Endothelial cell of umbilical vein (primary cell): Measurements from ENCODE around the gene PHF12. TPM values are rescaled to one million over a fixed set of nuclear protein-coding genes. Genes with fewer than 3 reads are reported as not detected.

Experiments
- BruUV-seq: library from RNA; stranded (reverse); fragments of 400-500 nt; replicated peaks from 2 replicates; lab custom pipeline; 2021; lab: Mats Ljungman, UMichigan
- CTCF ChIA-PET: fragments of 300-600, 350-600 bp; sonication (Branson Sonifier 250); formaldehyde crosslinking; loops from one replicate; lab custom pipeline; 2021; ENCODE audit warnings: antibody characterized with exemption, inconsistent platforms; lab: Charles Lee
- POLR2A ChIA-PET: fragments of 300-600, 350-600 bp; sonication (Branson Sonifier 250); formaldehyde crosslinking; loops from one replicate; lab custom pipeline; 2021; ENCODE audit warnings: antibody characterized with exemption, inconsistent platforms; lab: Charles Lee
- DNase-seq: peaks from one replicate; pipeline ENCODE4 v3.0.0-alpha.2; 2011; ENCODE audit warnings: low read depth, low spot score
- FAIRE-seq: peaks from 2 replicates; lab custom pipeline; 2011; peaks lifted over from hg19 to GRCh38; lab: Jason Lieb, UNC
- H2AFZ ChIP-seq: 2 replicates; pipeline ENCODE4 v1.6.0; 2012; ENCODE audit warnings: low read depth, low read length, control low read depth, inconsistent platforms
- H3K27ac ChIP-seq: 2 replicates; pipeline ENCODE4 v1.5.1; 2011; ENCODE audit warnings: low read depth, mild to moderate bottlenecking, control low read depth, low read length, moderate library complexity; ENCODE audit not compliant: insufficient read depth
- H3K27me3 ChIP-seq, 2 experiments: 2 replicates each; pipeline versions ENCODE4 v1.6.0 to v1.6.1; 2011; ENCODE audit warnings: low read length in 2 of 2, mixed read lengths in 1 of 2; ENCODE audit not compliant: control insufficient read depth in 2 of 2, insufficient read depth in 2 of 2
- H3K36me3 ChIP-seq, 2 experiments: 2 replicates in 1 of 2; 3 replicates in 1 of 2; pipeline ENCODE4 v1.5.1; 2011; ENCODE audit warnings: low read length in 2 of 2, mild to moderate bottlenecking in 1 of 2, moderate library complexity in 1 of 2; ENCODE audit not compliant: control insufficient read depth in 2 of 2, insufficient read depth in 2 of 2; ENCODE audit errors: extremely low read depth in 1 of 2
- H3K4me1 ChIP-seq: 3 replicates; pipeline ENCODE4 v1.5.1; 2011; ENCODE audit warnings: mild to moderate bottlenecking, low read length; ENCODE audit not compliant: control insufficient read depth, insufficient read depth; ENCODE audit errors: extremely low read depth
- H3K4me2 ChIP-seq: 2 replicates; pipeline ENCODE4 v1.6.1; 2011; ENCODE audit warnings: low read length, control low read depth, mixed read lengths; ENCODE audit not compliant: insufficient read depth
- H3K4me3 ChIP-seq, 3 experiments: fragments of 200-600 bp in 1 of 3; sonication (generic), shearing (Covaris generic) in 1 of 3; replicated peaks in 1 of 3; 2 replicates each; pipeline ENCODE4 v1.5.1; 2011 to 2016; ENCODE audit warnings: control low read depth in 3 of 3, low read length in 3 of 3, mild to moderate bottlenecking in 2 of 3, inconsistent platforms in 1 of 3, low read depth in 1 of 3, moderate library complexity in 1 of 3; ENCODE audit not compliant: insufficient read depth in 1 of 3
- H3K79me2 ChIP-seq: 2 replicates; pipeline ENCODE4 v1.6.0; 2012; ENCODE audit warnings: low read length, inconsistent platforms; ENCODE audit not compliant: control insufficient read depth, insufficient read depth
- H3K9ac ChIP-seq: replicated peaks from 2 replicates; pipeline ENCODE3; 2011; ENCODE audit warnings: low read length, control low read depth; ENCODE audit not compliant: insufficient read depth; ENCODE audit errors: extremely low read depth
- H3K9me1 ChIP-seq: replicated peaks from 3 replicates; pipeline ENCODE4 v1.6.0; 2011; ENCODE audit warnings: mild to moderate bottlenecking, low read length; ENCODE audit not compliant: control insufficient read depth, insufficient read depth; ENCODE audit errors: extremely low read depth
- H3K9me3 ChIP-seq: replicated peaks from 2 replicates; pipeline ENCODE4 v1.5.1; 2012; ENCODE audit warnings: low read length, inconsistent platforms; ENCODE audit not compliant: control insufficient read depth, insufficient read depth
- H4K20me1 ChIP-seq: replicated peaks from 2 replicates; pipeline ENCODE3; 2011; ENCODE audit warnings: mild to moderate bottlenecking, low read length; ENCODE audit not compliant: control insufficient read depth, insufficient read depth; ENCODE audit errors: extremely low read depth
- EZH2 ChIP-seq: IDR thresholded peaks from 2 replicates; pipeline ENCODE4 v1.6.1; 2012; ENCODE audit warnings: borderline replicate concordance, low read depth, mild to moderate bottlenecking, moderate library complexity, low read length, inconsistent platforms; ENCODE audit not compliant: severe bottlenecking
- FOS ChIP-seq: IDR thresholded peaks from 2 replicates; pipeline ENCODE4 v1.6.1; 2011; ENCODE audit warnings: mild to moderate bottlenecking, low read length, moderate library complexity, borderline replicate concordance; ENCODE audit not compliant: insufficient read depth
- GATA2 ChIP-seq: IDR thresholded peaks from 2 replicates; pipeline ENCODE4 v1.7.0; 2011; ENCODE audit warnings: low read depth, mild to moderate bottlenecking, moderate library complexity, mixed read lengths, low read length; ENCODE audit not compliant: insufficient read length, insufficient read depth
- JUN ChIP-seq: IDR thresholded peaks from 2 replicates; pipeline ENCODE4 v1.6.1; 2011; ENCODE audit warnings: borderline replicate concordance, low read depth; ENCODE audit not compliant: insufficient read length, insufficient read depth
- MYC ChIP-seq: IDR thresholded peaks from one replicate; pipeline ENCODE4 v1.6.1; 2011; ENCODE audit warnings: mild to moderate bottlenecking, low read depth, low read length
- POLR2A ChIP-seq: IDR thresholded peaks from 2 replicates; pipeline ENCODE4 v1.6.1; 2012; ENCODE audit warnings: low read depth, mild to moderate bottlenecking, control low read depth, low read length
- POLR2AphosphoS5 ChIP-seq: IDR thresholded peaks from 2 replicates; pipeline ENCODE4 v1.6.1; 2012; ENCODE audit warnings: low read depth, mild to moderate bottlenecking, control low read depth, low read length, moderate library complexity; ENCODE audit not compliant: insufficient read depth
- dilution Hi-C: fragments of 300-500 bp; cut with MboI; formaldehyde crosslinking; loops from one replicate; pipeline ENCODE4 v1.15.0; 2019; ENCODE audit warnings: low sequenced_read_pairs; ENCODE audit not compliant: extremely low pct_ligation_motif_present
- intact Hi-C: fragments of 100-400 bp; cut with micrococcal nuclease; formaldehyde crosslinking; loops from one replicate; pipeline ENCODE4 v1.10.0; 2022
- polyA plus RNA-seq, 4 experiments: library from polyadenylated mRNA; depleted of rRNA in 3 of 4; stranded (reverse) in 3 of 4; unstranded in 1 of 4; fragments of >200 nt; gene quantifications; 2 replicates each; pipeline versions ENCODE4 v1.2.1 to v1.2.3, GENCODE V29; 2011 to 2012; ENCODE audit warnings: missing spikeins in 1 of 4
- total RNA-seq: library from RNA; stranded (reverse); gene quantifications from 2 replicates; pipeline ENCODE4 v1.2.3, GENCODE V29; 2021
- TF ChIP-seq, protein P1 (sequence below): IDR thresholded peaks from 2 replicates; pipeline ENCODE4 v1.6.1; 2011; ENCODE audit not compliant: insufficient read depth, insufficient read length
- TF ChIP-seq, protein P2 (sequence below), 2 donors: IDR thresholded peaks; 1 replicate in 1 of 2; 2 replicates in 1 of 2; pipeline ENCODE4 v1.5.1; 2011; ENCODE audit warnings: low read length in 2 of 2, mild to moderate bottlenecking in 2 of 2, moderate library complexity in 2 of 2, control low read depth in 1 of 2, inconsistent platforms in 1 of 2, low read depth in 1 of 2; ENCODE audit not compliant: insufficient read depth in 1 of 2; ENCODE audit errors: extremely low read depth in 1 of 2

PHF12 gene
- total and polyA plus RNA-seq, 2 donors (not counting 3 experiments of a cell fraction or from before 2014, with no cell fraction given), result 26.6 to 44.2 TPM

DNA sequence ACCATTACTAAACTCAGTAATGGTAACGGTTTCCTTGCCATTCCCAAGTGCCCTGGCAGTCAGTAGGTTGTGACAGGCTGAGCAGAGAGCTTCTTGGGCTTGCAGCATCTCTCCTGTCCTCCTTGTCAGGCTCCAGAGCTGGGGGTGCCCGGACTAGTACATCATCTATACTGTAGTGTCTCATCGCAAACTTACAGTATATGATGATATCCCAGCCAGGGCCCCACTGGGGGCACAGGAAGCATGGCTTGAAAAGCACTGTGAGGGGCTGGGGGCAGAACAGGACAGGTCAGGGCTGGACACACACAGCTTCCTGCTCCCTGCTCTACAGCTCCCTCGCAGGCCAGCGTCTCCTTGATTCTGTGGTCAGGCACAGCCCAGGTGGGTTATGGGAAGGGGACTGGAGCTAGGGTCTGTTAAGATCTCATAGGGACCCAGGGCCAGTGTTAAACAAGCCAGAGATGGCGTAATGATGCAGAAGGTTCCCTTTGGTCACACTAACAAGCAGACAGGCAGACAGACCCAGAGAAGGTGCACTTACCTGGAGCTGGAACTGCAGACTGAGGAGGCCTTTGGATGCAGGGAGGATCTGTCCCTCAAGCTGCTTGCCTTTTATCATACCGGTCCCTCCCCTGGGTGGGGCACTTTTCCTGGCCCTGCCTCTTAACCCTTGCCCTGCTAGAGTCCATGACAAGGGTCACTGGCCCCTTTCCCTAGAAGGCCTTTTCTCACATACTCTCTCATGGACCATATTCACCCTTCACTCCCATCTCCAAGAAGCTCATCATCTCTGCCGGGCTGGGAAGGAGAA, 89.7 kb downstream of the PHF12 start:
- H3K9me1 ChIP-seq, result no peaks in the 10 kb centered on the region
- no peaks in the 10 kb centered on the region for H4K20me1 ChIP-seq
- H3K4me3 ChIP-seq, result no peak overlapping the region
- no peaks in the 10 kb centered on the region for H3K79me2 ChIP-seq
- no peak for TF ChIP-seq MYC
- TF ChIP-seq, protein P1, sequence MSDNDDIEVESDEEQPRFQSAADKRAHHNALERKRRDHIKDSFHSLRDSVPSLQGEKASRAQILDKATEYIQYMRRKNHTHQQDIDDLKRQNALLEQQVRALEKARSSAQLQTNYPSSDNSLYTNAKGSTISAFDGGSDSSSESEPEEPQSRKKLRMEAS, result no peak
- TF ChIP-seq GATA2, result no peak
- TF ChIP-seq, protein P2, sequence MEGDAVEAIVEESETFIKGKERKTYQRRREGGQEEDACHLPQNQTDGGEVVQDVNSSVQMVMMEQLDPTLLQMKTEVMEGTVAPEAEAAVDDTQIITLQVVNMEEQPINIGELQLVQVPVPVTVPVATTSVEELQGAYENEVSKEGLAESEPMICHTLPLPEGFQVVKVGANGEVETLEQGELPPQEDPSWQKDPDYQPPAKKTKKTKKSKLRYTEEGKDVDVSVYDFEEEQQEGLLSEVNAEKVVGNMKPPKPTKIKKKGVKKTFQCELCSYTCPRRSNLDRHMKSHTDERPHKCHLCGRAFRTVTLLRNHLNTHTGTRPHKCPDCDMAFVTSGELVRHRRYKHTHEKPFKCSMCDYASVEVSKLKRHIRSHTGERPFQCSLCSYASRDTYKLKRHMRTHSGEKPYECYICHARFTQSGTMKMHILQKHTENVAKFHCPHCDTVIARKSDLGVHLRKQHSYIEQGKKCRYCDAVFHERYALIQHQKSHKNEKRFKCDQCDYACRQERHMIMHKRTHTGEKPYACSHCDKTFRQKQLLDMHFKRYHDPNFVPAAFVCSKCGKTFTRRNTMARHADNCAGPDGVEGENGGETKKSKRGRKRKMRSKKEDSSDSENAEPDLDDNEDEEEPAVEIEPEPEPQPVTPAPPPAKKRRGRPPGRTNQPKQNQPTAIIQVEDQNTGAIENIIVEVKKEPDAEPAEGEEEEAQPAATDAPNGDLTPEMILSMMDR (IDR thresholded peaks at IDR 0.05; ENCODE audit: extremely low read depth in 1 of 2, insufficient read depth in 1 of 2, low read depth in 1 of 2, low read length in 2 of 2), result no peak
- no peak for TF ChIP-seq POLR2AphosphoS5
- no peak for TF ChIP-seq FOS
- TF ChIP-seq EZH2, result no peak
- no peak for TF ChIP-seq JUN
- TF ChIP-seq POLR2A, result no peak
- no TSS peak for BruUV-seq
- peaks cover 13% of the 10 kb centered on the region for H3K4me1 ChIP-seq
- H3K9me3 ChIP-seq, result no peaks in the 10 kb centered on the region
- no peak overlapping the region for H3K4me2 ChIP-seq
- FAIRE-seq (no peak), DNase-seq (no peak)
- peaks cover 11 to 18% of the 10 kb centered on the region in 2 experiments for H3K36me3 ChIP-seq
- ChIA-PET POLR2A (interaction anchor here (0.7 kb wide), 1 partner anchor 57 kb away, joined by 3 read pairs; no protein-coding TSS in a partner anchor), CTCF (interaction anchor here (1.4 to 1.5 kb wide), 2 partner anchors 12 to 18 kb away, joined by 4 to 5 read pairs; no protein-coding TSS in a partner anchor)
- no peaks in the 10 kb centered on the region for H3K27me3 ChIP-seq
- H2AFZ ChIP-seq, result no peak overlapping the region
- no peak overlapping the region for H3K9ac ChIP-seq
- H3K27ac ChIP-seq, result no peak overlapping the region
- dilution Hi-C loops (no loop called here), intact Hi-C loops (no loop called here)
